SW 1271 (cell line): Measurements from ENCODE around the gene GNA12.

Source experiments
- DNase-seq, 2 experiments: peaks; one replicate each; lab custom pipeline; 2025; lab: John Stamatoyannopoulos, UW

GNA12 gene

DNA sequence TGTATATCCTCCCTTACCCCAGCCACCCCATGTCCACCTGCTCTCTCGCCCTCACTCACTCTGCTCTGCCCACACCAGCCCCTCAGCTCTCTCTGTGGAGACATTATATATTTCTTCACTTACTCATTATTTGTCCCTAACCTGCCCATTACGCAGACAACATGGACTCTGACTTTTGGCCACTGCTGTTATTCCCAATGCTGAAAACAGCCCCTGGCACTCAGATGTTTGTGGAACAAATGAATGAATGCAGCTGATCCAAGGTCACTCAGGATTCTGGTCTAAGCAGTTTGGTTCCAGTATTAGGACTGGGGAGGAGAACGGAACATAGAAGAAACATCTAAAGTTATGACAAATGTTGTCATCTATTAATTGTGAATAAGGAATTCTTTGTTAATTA lies 26.7 kb downstream of the GNA12 start:
- no peak for DNase-seq

DNA sequence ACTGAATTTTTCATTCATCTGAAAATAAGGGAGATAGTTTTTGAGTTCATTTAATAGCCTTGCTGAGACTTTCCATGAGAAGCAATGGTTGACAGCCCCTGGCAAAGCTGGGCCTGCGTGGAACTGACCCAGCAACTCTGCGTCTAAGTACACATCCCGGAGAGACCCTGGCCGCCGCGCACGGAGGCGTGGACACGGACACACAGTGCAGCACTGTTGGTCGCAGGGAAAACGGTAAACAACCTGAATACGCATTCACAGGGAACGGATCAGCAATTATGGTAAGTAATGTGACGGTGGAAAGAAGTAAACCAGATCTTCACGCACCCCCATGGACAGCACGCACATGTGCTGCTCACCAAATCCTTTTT lies 28.2 kb downstream of the GNA12 start:
- DNase-seq, result no peak

DNA sequence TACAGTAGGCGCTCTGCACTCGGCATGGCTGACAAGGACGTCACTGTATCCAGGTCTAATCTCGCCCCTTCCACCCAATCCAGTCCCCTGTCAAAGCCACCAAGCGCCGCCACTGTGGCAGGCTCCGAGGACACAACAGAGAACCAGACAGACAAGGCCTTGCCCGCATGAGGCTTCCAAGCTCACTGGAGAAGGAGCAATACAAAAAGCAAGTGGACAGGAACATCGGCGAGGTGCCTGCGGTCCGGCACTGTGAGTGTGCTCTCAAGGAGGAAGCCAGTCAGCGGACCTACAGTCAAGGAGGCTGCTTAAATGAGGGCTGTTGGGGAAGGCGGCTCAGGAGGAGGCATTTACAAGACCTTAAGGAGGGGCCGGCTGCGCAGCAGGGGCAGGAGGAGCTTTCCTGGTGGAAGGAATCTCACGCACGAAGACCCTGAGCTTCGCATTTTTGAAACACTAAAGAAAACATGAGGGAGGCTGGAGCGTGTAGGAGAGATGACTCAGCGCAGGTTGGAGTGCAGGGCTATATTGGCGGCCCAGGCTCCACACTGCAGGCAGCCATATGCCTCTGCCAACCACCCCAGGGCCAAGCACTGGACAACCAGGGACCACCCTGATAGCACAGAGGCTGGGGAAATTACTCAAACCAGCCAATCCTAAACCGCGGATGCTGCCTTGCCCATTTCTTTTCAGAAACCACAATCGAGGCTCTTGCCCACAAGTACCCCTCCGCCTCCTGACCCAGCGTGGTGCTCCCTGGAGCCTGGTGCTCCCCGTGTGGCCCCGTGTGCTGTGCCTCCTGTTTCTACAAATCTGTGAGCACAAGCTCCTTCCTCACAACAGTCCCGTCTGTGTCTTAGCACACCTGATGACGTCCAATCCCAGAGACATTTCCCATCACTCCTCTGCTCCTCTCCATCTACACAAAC lies 28.9 kb downstream of the GNA12 start:
- DNase-seq, result no peak

DNA sequence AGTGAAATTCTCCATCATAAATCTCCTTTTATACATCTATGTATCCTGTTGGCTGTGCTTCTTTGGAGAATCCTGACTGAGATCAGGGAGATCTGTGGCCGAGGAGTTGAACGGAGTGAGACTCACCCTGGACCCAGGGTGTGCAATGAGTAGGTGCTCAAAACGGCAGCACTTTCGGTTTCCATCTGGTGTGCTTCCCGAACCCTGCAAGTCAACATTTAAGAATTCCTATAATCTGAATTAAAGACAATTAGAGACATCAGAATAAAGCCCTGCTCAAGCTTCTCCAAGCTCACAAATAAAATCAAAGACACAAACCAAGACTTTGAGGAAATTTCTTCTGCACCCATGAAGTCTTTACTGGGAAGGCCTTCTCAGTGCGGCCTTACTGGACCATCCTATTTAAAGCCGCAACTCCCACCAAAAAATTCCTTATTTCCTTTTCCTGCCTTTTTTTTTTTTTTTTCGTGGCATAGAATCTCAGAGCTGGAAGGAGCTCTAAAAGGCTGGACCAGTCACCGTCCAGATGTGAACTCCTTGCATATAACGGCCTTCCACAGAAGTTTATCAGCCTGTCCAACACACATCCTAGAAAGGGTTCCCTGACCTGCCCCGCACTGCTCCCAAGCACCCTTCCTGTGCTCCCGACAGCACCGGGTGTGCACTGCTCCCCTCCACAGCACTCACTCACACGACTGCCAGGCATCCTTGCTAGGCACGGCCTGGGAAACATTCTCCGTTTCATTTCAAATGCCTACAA lies 29.7 kb downstream of the GNA12 start:
- DNase-seq, result no peak

DNA sequence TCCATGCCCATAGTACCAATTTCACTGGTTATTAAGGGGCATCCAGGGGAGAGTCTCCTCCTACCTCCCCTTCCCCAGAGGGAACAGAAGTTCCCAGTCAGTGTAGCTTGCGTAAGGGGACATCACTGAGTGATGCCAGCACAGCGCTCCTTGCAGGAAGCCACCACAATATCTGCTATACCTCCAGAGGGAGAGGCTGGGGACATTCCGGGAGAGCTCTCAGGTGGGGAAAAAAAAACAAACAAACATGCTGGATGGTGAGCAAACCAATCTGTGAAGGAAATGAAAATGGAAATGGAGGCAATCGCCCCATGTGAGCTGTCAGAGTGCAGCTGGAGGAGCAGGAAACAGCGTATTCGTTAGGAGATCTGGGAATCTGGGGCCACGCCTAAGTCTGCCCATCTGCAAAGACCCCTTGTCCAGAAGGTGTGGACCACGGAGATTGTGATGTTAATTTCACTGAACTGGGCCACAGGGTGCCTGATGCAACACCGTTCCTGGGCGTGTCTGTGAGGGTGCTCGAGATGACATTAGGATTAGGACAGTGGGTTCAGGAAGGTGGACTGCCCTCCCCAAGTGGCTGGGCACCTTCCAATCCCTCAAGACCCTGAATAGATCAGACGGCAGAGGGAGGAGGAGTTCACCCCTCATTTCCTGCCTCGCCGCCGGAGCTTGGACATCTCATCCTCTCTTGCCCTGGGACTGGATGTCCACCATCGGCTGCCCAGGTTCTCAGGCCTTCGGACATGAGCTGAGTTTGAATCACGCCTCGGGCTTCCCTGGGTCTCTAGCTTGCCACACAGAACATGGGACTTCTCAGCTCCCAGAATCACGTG lies 30.5 kb downstream of the GNA12 start:
- no peak for DNase-seq

DNA sequence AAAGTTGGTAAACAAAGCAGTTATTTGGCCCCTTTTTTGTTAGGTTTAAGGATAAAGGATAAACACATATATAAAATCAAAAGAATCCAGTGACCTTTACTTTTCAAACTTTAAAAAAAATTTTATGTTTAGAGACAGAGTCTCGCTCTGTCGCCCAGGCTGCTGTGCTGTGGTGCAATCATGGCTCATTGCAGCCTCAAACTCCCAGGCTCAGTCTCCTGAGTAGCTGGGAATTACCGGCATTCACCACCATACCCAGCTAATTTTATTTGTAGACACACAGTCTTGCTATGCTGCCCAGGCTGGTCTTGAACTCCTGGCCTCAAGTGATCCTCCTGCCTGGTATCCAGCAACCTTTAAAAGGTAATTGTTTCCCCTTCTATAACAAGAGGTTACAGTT lies 31.3 kb downstream of the GNA12 start:
- no peak for DNase-seq

DNA sequence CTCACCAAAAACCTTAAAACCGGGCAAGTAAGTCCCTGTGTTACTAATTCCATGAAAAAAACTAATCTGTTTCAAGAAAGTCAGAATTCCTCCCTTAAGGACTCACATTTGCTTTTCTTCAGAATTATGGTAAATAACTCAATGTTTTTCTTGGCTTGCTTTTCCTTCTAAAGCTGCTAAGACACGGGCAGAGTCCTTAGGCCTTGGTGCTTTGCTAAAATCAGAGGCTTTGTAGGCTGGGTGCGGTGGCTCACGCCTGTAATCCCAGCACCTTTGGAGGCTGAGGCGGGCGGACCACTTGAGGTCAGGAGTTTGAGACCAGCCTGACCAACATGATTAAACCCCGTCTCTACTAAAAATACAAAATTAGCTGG lies 32.0 kb downstream of the GNA12 start:
- DNase-seq, result no peak

DNA sequence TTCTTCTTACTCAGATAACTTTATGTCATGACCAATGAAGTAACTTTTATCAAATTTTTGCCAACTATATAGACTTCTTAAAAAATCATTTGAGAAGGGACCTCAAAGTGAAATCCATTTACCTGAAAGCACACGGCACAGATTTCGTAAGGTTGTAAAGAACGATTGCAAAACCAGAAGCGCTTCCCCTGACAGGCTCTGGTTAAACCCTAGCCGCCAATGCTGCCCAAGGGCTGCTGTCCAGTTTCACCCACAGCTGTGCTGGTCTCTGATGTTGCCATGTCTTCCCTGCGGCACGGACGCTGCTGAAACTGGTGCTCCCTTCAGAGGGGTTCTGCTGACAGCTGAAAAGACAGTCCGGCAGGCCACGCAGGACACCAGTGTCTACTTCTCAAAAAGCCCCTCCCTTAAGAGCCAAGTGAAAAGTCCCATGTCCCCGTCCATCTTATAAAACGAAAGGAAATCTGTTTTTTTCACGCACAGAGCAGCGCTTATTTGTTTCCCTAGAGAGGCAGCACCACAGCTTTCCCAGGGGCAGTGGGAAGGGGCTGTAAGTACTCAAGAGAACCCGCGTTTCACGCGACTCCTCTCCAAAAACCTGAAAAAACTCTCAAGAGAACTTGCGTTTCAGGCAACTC lies 32.5 kb downstream of the GNA12 start:
- DNase-seq, result no peak

DNA sequence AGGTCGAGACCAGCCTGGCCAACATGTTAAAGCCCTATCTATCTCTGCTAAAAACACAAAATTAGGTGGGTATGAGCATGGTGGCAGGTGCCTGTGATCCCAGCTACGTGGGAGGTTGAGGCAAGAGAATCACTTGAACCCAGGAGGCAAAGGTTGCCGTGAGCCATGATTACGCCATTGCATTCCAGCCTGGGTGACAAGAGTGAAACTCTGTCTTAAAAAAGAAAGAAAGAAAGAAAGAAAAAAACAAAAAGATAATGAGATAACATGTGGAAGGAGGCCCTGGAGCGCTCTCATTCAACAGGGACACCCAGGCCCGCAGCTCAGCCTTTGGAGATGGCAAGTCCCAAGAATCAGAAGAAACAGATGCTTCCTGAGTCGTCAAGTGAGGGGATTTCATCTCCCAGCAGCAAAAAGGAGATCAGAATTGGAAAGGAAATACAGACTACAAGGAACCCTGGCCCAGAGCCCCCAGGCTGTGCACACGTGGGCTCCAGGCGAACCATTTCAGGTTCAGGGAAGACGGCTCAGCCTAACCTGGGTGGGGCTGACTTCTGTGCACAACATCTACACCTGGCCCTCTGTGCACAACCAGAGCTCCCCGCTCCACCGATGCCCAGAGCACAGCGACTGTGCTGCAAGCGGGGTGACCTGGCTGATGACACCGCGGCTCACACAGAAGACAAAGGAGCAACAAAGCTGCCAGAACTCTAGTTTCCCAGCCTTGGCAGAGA lies 33.3 kb downstream of the GNA12 start:
- no peak for DNase-seq

DNA sequence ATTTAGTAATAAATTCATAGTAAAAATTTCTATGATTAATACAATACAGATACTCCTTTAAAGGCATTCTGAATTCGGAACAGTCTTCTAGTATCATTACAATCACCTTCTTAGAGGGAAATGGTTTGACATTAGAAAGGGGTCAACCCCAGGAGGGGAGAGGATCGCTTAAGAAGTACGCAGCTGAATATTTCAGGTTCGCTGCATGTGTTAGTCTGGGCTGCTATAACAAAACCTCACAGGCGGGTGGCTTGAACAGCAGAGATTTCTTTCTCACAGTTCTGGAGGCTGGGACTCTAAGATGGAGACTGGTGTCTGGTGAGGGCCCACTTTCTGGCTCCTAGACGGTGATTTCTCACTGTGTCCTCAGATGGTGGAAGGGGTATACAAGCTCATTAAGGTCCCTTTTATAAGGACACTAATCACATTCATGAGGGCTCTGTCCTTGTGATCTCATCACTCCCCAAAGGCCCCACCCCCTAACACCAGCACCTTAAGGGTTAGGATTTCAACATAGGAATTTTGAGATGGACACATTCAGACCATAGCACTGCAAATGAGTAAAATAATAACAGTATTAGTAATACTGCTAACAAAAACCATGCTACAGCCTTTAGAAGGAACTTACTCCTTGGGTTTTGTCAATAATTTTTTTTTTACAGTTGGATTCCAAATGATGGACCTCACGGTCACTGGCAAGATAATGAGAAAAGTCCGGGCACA lies 34.0 kb downstream of the GNA12 start:
- DNase-seq, result no peak

DNA sequence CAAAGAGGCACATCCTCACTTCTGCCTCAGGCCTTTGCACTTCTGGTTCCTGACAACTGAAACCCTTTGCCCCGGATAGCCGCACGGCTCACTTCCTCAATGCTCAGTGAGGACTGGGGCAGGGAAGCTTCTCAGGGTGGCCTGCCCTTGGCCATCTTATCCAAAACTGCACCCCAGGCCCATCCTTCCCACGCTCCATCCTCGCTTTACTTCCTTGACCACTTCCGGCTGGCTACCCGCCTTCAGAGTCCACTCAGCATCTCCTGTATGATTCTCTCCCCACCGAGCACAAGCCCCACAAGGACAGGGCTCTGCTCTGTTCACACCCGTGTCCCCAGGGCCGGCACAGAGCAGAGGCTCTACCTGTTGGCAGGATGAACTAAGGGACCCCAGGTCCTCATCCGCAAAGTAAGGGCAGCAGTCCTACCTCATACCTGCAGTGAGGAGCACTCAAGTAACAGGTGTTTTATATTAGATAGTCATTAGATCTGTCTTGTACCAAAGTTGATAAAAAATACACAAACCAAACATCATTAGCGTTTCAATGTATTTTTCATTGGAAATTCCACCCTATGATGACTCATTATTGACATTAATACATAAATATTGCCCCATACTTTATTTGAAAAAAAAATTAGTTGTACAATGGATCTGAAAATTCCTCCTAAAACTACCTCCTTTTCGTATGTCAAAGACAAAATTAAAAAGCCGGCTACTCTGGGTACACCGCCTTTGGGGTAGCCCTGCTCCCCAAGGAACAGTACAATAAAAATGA lies 35.0 kb downstream of the GNA12 start:
- DNase-seq, result no peak

DNA sequence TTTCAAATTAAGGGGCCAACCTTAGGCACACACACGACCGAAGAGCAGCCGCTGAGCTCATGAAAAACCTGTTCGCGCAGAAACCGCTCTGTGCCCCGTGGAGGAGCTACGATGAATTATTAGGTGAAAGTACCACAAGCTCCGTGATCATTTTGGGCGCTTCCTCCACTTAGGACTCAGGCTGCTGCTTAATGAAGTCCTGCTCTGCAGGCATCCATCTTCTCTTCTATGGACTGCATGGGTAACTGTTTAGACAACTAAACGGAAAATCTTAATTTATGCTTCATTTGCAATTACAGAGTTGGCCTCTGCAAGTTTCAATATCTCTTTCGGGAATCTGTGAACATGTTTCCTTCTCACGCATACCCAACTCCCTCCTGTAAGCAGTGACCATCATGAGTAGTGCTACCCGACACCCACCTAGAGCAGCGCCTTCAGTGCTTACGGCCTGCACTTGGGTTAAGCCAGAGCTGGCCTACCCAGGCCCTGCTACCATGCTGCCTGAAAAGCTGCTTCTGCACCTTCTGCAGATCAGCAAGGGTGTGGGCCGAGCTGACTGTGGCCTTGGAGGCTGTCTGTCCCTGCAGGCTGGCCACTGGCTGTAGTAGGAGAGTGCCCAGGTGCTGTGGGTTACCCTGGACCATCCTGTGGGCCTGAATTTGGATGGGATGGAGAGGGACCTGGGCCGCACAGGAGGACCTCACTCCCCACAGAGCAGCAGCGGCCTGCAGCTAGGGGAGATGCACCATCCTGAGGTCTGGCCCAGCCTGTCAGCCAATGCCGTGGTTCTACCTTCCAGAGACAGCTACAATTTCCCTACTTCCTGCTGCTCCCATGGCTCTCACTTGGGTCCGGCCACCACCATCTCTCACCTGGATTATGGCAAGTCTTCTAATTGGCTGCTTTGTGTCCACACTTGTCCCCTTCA lies 36.0 kb downstream of the GNA12 start:
- DNase-seq, result no peak

DNA sequence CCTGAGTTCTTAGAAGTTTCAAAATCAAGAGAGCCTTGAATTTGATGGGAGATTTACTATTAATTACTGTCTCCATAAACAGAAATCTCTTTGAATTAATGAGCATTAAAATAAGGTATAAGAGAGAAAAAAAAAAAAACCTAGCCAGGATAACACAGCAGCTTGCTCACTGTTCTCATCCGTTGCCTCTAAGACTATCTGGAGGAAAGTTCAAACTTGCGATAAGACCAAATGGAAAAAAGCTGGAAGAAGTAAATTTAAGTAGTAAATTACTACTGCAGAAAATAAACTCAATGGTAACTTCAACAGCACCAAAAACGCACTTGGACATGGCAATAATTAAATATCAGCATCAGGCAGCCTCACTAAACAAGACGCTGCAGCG lies 36.7 kb downstream of the GNA12 start:
- DNase-seq, result no peak

DNA sequence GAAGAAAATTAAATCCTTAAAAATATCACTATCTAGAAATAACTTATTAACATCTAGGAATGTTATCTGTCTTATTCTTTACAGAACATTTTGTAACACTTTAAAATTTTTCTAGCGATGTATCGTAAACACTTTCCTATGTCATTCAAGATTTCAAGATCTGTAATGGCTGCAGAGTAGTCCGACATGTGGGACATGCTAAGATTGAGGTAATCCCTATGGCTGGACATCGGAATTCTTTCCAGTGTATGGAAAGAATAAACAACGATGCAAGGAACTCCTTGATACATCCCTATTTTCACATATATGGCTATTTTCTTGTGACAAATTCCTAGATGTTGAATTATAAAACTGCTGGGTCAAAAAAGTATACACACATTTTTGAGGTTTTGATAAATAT lies 37.5 kb downstream of the GNA12 start:
- DNase-seq, result no peak

DNA sequence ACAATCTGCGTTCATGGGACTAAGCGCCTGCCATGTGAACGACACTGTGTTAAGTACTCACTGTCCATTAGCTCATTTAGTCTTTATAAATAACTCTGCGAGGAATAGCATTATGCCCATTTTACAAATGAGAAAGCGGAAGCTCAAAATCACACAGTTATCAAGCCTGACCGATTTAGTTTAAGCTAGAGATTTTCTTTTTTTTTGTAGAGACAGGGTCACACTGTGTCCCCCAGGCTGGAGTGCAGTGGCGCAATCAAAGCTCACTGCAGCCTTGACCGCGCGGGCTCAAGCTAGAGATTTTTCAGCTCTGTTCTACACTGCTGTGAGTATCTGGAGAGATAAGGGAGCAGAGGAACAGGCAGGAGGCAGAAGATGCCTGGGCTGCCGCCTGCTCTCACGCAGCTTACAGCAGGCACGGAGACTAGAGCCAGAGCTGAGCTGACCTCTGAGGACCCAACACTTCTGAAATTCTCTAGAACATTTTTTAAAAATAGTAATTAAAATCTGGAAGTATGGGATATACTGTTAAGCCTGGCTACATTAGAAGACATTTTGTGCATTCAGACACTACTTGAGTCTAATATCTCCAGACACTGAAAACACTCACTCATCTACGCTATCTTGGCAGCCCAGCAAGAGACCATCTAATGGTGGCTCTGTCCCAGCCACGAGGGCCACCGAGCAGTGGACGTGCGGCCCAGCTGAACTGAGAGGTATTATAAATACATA lies 38.7 kb downstream of the GNA12 start:
- DNase-seq, result no peak

DNA sequence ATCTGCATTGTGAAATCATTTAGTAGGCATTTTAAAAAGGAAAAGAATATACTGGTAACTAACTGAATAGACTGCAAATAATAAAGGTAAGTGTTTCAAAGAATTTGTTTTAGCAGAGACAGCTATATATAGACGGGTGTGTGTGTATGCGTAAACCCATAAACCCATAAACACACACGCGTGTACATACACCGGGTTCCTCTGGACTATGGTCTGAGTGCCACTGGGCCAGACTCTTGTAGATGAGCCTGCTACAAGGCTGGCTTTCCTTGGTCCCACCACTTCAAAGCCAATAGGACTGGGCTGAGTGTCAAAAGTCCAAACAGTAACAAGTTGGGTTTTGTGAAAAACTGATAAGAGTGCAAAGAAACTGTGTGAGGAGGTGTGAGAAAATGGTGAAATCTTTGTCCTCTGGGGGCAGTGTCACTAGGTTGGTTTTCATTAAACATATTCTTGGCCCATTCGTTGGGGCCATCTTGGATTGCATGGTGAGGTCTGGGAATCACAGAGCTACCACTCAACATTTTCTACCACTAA lies 39.8 kb downstream of the GNA12 start:
- no peak for DNase-seq

DNA sequence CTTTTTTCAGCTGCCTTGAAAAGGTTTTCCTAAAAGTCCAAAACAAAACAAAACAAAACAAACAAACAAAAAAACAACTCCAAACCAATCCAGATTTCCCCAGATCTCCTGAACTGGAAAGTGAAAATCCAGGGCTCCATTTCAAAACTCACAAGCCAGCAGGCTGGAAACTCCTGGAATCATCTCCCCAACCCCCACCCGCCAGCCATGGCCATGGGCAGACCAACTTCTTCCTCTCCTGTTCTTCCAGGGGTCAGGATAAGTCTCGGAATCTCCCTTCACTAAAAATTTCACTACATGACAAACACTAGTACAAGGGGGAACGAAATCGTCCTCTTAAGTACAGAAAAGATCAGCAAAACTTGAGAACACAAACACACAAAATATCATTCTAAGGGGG lies 40.4 kb downstream of the GNA12 start:
- DNase-seq, result no peak

DNA sequence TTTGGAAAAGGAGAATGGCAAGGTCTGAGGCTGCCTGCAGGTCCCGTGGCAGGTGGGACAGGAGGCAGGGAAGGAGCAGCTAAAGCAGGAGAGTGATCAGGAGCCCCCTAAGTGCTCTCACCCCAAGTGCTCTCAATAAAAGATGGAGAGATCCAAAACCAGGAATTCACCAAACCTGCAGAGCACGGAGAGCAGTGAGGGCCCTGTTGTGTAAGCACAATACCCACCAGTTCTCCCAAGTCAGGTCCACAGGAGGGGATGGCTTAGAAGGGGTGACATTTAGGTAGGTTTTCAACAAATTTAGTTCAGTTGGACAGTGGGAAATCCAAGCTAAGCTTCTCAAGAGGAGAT lies 40.8 kb downstream of the GNA12 start:
- DNase-seq, result no peak
